IPS-11a (cell line): Measurements from ENCODE around the gene EIF3CL.
"Not testable (repeated sequence)": the region's sequence is repeated elsewhere in the genome, so short reads cannot be mapped to it uniquely, and the experiment has no call there.

ENCODE experiments used
- H3K4me3 ChIP-seq: one replicate; pipeline ENCODE4 v1.5.1; 2013; ENCODE audit warnings: low read depth, low read length, control low read depth

The EIF3CL gene

GRCh38 chr16:28362600-28362999 is 41.0 kb downstream of the EIF3CL start:
- not testable (repeated sequence) for H3K4me3 ChIP-seq

GRCh38 chr16:28338230-28338629 is 65.4 kb downstream of the EIF3CL start:
- H3K4me3 ChIP-seq = not testable (repeated sequence)

- H3K4me3 ChIP-seq = not testable (repeated sequence)
Observed at GRCh38 chr16:28336940-28337710, 66.5 kb downstream of the EIF3CL start.

- not testable (repeated sequence) for H3K4me3 ChIP-seq
Observed at GRCh38 chr16:28335678-28336077, 68.0 kb downstream of the EIF3CL start.

- H3K4me3 ChIP-seq = not testable (repeated sequence)
Observed at GRCh38 chr16:28332632-28333031, 71.0 kb downstream of the EIF3CL start.

GRCh38 chr16:28330981-28331380 is 72.7 kb downstream of the EIF3CL start:
- H3K4me3 ChIP-seq = not testable (repeated sequence)

- not testable (repeated sequence) for H3K4me3 ChIP-seq
Observed at GRCh38 chr16:28330232-28330631, 73.4 kb downstream of the EIF3CL start.
